Right kidney (tissue), 1 donor: ENCODE data around the gene MUC5B.
A peak's percentile ranks its signal among the peaks of the same experiment; 100 is the strongest.
"Not testable (repeated sequence)": the region's sequence is repeated elsewhere in the genome, so short reads cannot be mapped to it uniquely, and the experiment has no call there.

Experiments used
- DNase-seq: peaks from one replicate; pipeline ENCODE4 v3.0.0-alpha.2; 2016

MUC5B gene

DNA sequence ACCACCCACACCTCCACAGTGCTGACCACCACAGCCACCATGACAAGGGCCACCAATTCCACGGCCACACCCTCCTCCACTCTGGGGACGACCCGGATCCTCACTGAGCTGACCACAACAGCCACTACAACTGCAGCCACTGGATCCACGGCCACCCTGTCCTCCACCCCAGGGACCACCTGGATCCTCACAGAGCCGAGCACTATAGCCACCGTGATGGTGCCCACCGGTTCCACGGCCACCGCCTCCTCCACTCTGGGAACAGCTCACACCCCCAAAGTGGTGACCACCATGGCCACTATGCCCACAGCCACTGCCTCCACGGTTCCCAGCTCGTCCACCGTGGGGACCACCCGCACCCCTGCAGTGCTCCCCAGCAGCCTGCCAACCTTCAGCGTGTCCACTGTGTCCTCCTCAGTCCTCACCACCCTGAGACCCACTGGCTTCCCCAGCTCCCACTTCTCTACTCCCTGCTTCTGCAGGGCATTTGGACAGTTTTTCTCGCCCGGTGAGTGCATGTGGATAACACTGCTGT lies 28.4 kb downstream of the MUC5B start:
- no peak for DNase-seq

DNA sequence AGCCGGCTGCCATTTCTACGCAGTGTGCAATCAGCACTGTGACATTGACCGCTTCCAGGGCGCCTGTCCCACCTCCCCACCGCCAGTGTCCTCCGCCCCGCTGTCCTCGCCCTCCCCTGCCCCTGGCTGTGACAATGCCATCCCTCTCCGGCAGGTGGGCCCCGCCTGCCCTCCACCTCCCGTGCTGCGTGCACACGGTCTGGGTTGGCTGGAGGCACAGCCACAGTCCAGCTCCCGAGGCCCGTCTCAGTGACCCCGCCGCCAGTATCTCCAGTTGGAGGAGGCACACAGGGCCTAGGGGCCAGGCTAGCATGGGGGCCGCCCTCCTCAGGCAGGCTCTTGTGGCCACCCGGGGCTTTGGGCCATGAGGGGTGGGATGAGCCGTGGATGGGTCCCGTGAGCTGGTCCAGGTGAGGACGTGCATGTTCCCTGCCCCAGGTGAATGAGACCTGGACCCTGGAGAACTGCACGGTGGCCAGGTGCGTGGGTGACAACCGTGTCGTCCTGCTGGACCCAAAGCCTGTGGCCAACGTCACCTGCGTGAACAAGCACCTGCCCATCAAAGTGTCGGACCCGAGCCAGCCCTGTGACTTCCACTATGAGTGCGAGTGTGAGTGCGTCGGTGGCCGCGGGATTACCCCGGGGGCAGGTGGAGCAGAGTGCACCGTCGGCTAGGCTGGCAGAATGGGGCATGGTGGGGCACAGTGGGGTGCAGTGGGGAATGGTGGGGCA lies 29.7 kb downstream of the MUC5B start:
- no peak for DNase-seq

DNA sequence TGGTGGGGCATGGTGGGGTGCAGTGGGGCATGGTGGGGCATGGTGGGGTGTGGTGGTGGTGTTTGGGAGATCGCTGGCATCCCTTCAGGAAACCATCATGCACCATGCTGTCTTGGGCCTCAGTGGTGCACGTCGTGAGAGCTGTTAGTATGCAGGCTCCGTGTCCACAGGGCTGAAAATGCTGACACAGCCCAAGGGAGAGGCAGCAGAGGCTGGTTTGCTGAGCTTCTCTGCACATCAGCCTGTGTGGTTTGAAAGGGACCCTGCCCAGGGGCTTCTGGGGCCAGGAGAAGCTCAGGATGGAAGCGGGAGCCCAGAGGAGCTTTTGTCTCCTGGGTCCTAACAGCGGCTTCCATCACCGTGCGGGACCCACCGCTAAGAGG lies 30.2 kb downstream of the MUC5B start:
- DNase-seq, result no peak

DNA sequence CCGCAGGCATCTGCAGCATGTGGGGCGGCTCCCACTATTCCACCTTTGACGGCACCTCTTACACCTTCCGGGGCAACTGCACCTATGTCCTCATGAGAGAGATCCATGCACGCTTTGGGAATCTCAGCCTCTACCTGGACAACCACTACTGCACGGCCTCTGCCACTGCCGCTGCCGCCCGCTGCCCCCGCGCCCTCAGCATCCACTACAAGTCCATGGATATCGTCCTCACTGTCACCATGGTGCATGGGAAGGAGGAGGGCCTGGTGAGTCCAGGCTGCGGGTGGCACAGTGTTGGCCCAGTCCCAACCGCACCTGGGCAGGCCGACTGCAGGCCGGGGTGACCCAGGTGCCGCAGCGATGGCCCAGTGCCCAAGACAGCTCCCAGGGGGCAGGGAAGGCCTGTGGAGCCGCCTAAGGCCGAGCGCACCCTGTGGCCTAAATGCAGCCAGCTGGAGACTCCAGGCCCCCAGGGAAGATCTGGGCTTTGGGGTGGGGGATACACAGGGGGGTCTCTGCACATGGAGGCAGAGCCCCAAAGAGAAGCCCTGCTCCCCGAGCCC lies 31.3 kb downstream of the MUC5B start:
- no peak for DNase-seq

DNA sequence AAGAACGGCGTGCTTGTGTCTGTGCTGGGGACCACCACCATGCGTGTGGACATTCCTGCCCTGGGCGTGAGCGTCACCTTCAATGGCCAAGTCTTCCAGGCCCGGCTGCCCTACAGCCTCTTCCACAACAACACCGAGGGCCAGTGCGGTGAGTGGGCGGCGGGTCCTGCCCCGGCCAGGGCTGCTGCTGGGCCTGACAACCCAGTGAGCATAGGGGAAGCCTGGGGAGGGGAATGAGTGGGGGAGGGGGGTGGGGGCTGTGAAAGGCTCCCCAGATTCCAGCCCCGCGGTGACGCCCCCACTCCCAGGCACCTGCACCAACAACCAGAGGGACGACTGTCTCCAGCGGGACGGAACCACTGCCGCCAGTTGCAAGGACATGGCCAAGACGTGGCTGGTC lies 31.9 kb downstream of the MUC5B start:
- no peak for DNase-seq

DNA sequence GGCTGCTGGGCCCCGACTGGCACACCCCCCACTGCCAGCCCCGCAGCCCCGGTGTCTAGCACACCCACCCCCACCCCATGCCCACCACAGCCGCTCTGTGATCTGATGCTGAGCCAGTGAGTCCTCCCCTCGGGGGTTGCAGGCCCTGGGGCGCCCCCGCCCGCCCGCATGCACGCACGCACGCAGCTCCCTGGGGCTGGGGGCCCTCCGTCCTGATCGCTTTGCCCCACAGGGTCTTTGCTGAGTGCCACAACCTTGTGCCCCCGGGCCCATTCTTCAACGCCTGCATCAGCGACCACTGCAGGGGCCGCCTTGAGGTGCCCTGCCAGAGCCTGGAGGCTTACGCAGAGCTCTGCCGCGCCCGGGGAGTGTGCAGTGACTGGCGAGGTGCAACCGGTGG lies 32.3 kb downstream of the MUC5B start:
- DNase-seq, result no peak

DNA sequence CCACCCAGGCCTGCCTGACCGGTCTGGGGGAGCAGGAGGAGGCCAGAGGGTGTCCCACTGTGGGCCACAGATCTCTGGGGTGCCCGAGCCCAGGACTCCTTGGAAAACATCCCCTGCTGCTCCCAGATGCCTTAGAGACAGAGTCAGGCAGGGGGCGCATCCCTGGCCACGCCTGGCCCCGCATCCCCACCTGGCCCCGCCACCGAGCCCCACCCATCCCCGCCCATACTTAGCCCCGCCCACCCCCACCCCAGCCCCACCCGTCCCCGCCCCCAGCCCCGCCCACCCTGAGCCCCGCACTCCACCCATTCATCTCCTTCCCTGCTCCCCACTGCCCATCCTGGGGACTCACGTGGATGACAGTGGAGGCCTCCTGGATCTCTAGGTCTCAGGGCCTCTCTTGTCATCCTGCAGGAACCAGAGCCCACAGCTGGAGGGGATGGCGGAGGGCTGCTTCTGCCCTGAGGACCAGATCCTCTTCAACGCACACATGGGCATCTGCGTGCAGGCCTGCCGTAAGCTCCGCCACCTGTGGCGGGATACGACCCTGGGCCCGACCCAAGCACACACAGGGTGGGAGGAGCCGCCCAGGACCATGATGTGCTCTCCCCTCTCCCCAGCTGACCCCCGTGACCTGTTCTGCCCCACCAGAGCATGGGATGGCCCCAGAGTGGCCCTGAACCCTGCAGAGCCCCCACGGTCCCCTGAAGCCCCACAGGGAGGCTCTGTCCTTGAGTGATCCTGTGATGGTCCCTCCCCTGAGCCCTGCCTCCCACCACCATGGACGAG lies 33.6 kb downstream of the MUC5B start:
- DNase-seq, result no peak

DNA sequence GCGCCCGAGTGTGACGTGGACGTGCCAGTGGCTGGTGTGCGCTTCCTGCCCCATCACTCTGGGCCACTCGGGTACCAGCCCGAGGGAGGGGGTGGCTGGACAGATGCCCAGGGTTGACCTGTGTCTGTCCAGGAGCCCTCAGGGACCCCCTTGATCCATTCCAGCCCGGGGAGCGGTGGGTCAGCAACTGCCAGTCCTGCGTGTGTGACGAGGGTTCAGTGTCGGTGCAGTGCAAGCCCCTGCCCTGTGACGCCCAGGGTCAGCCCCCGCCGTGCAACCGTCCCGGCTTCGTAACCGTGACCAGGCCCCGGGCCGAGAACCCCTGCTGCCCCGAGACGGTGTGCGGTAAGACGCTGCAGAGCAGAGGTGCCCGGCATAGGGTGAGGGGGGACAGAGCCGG lies 34.5 kb downstream of the MUC5B start:
- DNase-seq, result no peak

DNA sequence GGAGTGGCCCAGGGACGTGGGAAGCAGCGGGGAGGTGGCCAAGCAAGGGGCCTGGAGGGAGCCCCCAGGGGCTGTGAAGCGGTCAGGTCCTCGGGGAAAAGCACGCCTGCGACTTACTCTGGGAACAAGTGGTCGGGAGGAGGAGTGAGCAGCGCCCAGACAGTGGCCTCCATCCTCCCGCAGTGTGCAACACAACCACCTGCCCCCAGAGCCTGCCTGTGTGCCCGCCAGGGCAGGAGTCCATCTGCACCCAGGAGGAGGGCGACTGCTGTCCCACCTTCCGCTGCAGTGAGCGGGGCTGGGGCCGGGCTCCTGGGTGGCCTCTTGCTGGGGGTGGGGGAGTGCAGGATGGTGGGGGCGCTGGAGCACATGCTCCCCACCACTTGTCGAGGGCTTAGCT lies 35.0 kb downstream of the MUC5B start:
- DNase-seq, result no peak

DNA sequence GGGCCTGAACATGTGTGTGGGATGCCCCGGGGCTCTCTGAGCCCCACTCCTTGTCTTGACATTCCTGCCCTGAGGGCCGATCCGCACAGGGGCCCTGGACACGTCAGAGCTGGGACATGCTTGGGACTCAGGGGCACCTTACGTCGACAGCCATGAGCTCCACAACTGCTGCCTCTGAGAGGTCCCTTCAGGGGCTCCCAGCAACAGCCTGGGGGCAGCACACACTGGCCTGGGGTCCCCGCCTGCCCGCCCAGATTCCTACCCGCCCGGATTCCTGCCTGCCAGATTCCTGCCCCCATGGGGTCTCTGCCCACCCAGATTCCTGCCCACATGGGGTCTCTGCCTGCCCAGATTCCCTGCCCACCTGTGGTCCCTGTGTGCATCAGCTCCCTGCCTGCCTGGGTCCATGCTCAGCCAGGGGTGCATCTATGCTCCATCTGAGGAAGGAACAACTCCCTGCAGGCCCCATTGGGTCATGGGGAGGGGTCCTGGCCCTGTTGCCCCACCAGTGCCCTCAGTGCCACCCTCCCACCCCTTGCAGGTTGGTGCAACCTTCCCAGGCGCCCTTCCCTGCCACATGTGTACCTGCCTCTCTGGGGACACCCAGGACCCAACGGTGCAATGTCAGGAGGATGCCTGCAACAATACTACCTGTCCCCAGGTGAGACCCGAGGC lies 35.7 kb downstream of the MUC5B start:
- no peak for DNase-seq

DNA sequence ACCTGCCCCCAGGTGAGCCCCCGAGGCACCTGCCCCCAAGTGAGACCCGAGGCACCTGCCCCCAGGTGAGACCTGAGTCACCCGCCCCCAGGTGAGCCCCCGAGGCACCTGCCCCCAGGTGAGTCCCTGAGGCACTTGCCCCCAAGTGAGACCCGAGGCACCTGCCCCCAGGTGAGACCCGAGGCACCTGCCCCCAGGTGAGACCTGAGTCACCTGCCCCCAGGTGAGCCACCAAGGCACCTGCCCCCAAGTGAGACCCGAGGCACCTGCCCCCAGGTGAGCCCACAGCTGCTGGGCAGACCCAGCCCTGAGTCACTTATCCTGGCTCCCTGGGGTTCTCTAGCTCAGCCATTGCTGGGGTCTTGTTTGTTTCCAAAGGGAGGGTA lies 36.2 kb downstream of the MUC5B start:
- DNase-seq, result no peak

DNA sequence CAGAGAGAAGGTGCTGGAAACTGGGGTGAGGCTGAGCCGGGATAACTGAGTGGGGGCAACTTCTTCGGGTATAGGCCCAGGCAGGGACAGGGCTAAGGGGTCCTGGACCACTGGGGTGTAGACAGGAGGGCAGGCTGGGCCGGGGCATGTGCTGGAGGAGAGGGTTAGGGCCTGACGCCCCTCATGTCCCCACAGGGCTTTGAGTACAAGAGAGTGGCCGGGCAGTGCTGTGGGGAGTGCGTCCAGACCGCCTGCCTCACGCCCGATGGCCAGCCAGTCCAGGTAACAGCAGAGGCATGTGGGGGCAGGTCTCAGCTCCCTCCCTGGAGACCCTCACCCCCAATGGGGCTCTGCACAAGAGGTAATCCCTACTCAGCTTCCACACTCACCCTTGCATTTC lies 36.7 kb downstream of the MUC5B start:
- no peak for DNase-seq

DNA sequence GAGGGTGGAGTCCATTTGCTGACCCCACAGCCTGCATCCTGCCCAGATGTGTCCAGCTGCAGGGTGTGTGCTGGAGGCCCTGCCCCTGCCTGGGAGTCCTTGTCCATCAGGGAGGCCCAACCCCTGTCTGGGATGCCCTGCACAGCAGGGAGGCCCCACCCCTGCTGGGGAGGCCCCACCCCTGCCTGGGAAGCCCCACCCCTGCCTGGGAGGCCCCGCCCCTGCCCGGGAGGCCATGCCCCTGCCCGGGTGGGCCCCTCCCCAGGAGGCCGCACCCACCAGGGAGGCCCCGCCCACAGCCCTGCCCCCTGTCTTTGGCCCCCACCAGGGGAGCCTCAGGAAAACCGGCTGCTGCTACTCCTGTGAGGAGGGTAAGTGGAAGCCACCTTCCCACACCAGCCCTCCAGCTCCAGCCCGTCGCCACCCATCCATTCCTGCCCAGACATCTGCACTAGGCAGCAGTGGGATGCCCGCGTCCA lies 37.2 kb downstream of the MUC5B start:
- no peak for DNase-seq

DNA sequence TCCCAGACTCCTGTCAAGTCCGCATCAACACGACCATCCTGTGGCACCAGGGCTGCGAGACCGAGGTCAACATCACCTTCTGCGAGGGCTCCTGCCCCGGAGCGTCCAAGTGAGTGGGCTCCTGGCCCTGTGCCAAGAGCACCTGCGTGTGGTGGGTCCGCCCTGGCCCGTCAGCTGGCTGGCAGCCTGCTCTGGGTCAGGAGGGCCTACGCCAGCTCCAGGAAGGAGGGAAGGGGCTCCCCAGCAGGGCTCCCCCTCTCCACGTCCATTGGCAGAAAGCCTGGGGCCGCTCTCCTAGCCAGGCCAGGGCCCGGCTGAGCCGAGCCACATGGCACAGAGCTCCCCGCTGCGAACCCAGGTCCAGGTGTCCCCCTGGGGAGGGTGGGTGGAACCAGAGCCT lies 37.8 kb downstream of the MUC5B start:
- no peak for DNase-seq

DNA sequence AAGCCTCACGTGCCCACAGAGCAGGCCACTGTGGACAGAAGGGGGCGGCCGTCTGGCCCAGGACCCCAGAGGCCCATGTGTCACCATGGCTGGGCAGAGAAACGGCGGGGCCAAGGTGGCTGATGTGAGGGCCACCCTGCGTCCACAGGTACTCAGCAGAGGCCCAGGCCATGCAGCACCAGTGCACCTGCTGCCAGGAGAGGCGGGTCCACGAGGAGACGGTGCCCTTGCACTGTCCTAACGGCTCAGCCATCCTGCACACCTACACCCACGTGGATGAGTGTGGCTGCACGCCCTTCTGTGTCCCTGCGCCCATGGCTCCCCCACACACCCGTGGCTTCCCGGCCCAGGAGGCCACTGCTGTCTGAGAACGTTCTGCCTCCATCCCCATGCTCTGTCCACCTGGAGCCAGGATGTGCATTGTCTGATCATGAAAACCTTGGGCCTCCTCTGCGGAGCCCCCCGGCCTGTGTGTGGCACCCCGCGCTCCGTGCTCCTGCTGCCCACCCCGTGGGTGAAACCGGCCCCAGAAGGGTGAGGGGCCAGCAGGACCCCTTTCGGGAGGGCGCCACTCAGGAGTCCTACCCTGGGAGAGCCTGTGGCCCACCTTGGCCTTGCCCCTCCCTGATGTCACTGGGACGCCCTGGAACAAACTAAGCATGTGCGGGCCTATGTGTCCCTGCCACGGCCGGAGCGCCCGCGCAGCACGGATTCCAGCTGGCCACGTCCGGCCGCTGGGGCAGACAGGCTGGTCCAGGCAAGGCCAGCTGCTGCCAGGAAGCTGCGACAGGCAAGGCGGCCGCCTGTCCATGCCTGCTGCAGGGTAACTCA lies 38.6 kb downstream of the MUC5B start:
- DNase-seq, result no peak

DNA sequence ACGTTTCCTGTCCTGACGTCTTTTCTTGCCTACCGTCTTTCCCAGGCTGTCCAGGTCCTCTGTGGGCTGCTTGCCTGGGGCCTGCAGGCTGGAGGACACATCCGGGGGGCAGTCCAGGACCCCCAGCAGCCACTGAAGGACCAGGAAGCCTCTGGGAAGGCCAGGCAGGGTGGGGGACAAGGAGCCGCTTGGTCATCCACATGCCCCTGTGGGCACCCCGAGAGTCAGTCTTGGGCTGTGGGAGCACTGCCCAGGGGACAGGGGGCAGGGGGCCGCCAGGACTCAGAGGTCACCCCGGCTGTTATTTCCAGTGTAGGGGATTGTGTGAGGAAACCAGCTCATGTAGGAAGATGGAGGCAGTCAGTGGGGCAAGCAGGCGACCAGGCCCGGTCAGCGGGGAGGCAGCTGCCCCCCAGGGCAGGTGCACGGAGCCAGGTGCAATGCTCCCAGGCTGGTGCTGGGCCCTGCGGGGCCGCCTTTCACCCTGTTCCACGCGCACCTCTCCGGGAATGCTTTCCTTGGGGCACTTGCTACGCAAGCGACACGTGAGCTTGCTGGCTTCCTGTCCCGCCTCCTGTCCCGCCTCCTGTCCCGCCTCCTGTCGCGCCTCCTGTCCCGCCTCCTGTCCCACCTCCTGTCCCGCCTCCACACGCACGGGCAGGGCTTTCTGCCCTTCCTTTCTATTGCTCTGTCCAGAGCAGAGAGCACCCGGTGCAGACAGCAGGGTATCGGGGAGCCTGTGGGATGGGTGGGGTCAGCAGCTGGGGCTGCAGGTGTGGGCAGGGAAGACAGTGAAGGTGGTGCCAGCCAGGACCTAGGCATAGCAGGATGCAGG lies 39.5 kb downstream of the MUC5B start:
- peak; percentile 81 for DNase-seq

DNA sequence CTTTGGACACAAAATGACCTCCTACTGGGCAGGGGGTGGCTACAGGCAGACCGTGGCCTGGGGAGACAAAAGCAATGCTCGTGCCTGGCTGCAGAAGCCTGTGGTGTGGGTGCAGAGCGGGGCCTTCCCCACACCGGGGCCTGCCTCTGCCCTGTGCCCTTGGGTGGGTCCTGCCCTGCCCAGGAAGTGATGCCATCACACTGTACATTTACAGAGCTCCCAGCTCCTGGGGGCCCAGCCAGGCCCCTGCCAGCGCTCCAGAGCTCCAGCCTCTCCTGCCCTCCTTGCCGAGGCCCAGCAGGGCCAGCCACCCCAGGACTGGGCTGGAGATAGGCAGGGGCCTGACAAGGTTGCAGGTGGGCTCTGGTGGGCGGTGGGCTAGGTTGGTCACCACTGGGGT lies 40.1 kb downstream of the MUC5B start:
- no peak for DNase-seq

DNA sequence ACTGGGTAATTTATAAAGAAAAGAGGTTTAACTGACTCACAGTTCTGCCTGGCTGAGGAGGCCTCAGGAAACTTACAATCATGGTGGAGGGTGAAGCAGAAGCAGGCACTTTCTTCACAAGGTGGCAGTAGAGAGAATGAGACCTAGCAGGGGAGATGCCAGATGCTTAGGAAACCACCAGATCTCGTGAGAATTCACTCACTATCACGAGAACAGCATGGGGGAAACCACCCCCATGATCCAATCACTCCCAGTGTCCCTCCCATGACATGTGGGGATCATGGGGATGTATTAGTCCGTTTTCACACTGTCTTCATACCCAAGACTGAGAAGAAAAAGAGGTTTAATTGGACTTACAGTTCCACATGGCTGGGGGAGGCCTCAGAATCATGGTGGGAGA lies 41.6 kb downstream of the MUC5B start:
- not testable (repeated sequence) for DNase-seq

DNA sequence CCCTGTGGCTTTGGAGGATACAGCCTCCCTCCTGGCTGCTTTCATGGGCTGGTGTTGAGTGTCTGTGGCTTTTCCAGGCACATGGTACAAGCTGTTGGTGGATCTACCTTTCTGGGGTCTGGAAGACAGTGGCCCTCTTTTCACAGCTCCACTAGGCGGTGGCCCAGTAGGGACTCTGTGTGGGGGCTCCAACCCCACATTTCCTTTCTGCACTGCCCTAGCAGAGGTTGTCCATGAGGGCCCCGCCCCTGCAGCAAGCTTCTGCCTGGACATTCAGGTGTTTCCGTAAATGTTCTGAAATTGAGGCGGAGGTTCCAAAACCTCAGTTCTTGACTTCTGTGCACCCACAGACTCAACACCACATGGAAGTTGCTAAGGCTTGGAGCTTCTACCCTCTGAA lies 42.6 kb downstream of the MUC5B start:
- DNase-seq, result not testable (repeated sequence)

DNA sequence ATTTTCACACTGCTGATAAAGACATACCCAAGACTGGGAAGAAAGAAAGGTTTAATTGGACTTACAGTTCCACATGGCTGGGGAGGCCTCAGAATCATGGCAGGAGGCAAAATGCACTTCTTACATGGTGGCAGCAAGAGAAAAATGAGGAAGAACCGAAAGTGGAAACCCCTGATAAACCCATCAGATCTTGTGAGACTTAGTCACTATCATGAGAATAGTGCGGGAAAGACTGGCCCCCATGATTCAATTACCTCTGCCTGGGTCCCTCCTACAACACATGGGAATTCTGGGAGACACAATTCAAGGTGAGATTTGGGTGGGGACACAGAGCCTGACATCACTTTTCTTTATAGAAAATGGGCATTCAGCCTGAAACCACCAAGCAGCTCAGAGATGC lies 44.1 kb downstream of the MUC5B start:
- not testable (repeated sequence) for DNase-seq
